UCSD-AML1 (cell line): ENCODE results near the gene ARMH1.

ENCODE experiments used
- DNase-seq: peaks from one replicate; lab custom pipeline; 2025; ENCODE audit not compliant: unreplicated experiment; lab: John Stamatoyannopoulos, UW

ARMH1 gene

GRCh38 chr1:44643721-44644334 is 30.7 kb upstream of the ARMH1 start:
- DNase-seq: no peak

- no peak for DNase-seq
Measured at GRCh38 chr1:44644806-44645205, 29.7 kb upstream of the ARMH1 start.

GRCh38 chr1:44645476-44646244 is 28.9 kb upstream of the ARMH1 start:
- no peak for DNase-seq

GRCh38 chr1:44646261-44647110 is 28.0 kb upstream of the ARMH1 start:
- DNase-seq: no peak

GRCh38 chr1:44647896-44648295 is 26.6 kb upstream of the ARMH1 start:
- DNase-seq: no peak

- no peak for DNase-seq
Measured at GRCh38 chr1:44648529-44649250, 25.8 kb upstream of the ARMH1 start.

- no peak for DNase-seq
Measured at GRCh38 chr1:44649788-44650158, 24.7 kb upstream of the ARMH1 start.

GRCh38 chr1:44650159-44650831 is 24.2 kb upstream of the ARMH1 start:
- no peak for DNase-seq

GRCh38 chr1:44651069-44651468 is 23.4 kb upstream of the ARMH1 start:
- DNase-seq: no peak

- DNase-seq: peak; percentile 70
Measured at GRCh38 chr1:44652445-44653106, 21.9 kb upstream of the ARMH1 start.

- no peak for DNase-seq
Measured at GRCh38 chr1:44653107-44653964, 21.2 kb upstream of the ARMH1 start.

GRCh38 chr1:44654621-44655187 is 19.8 kb upstream of the ARMH1 start:
- DNase-seq: no peak

GRCh38 chr1:44655609-44656008 is 18.9 kb upstream of the ARMH1 start:
- peak; percentile 43 for DNase-seq

GRCh38 chr1:44659566-44659965 is 14.9 kb upstream of the ARMH1 start:
- DNase-seq: no peak

- DNase-seq: no peak
Measured at GRCh38 chr1:44660176-44660575, 14.3 kb upstream of the ARMH1 start.

GRCh38 chr1:44661781-44662682 is 12.5 kb upstream of the ARMH1 start:
- DNase-seq: peak; percentile 19

GRCh38 chr1:44662683-44663030 is 11.9 kb upstream of the ARMH1 start:
- no peak for DNase-seq

- DNase-seq: no peak
Measured at GRCh38 chr1:44663417-44663816, 11.1 kb upstream of the ARMH1 start.
